Gastroesophageal sphincter (tissue), 4 donors: ENCODE measurements around the gene FAM171A1. TPM values are rescaled to one million over a fixed set of nuclear protein-coding genes. Genes with fewer than 3 reads are reported as not detected.

Source experiments
- ATAC-seq: fragments of 150-250 bp; one replicate; pipeline ENCODE4 v1.9.1; 2016; ENCODE audit warnings: mild to moderate bottlenecking, moderate library complexity
- H3K27ac ChIP-seq, 4 donors: fragments of 200-600 bp; sonication (generic) in 3 of 4; 1 replicate in 3 of 4; 2 replicates in 1 of 4; pipeline ENCODE4 v1.5.1; 2016 to 2019
- H3K27me3 ChIP-seq: fragments of 200-600 bp; sonication (generic); one replicate; pipeline ENCODE4 v1.5.1; 2019
- H3K36me3 ChIP-seq, 2 donors: fragments of 200-600 bp; sonication (generic); one replicate each; pipeline ENCODE4 v1.5.1; 2019; ENCODE audit warnings: control low read depth in 1 of 2
- H3K4me1 ChIP-seq, 3 donors: fragments of 200-600 bp; sonication (generic); 1 replicate in 2 of 3; 2 replicates in 1 of 3; pipeline ENCODE4 v1.5.1; 2016 to 2019; ENCODE audit warnings: control low read depth in 2 of 3
- H3K4me3 ChIP-seq, 2 donors: fragments of 200-600 bp; sonication (generic); one replicate each; pipeline ENCODE4 v1.5.1; 2019; ENCODE audit warnings: mild to moderate bottlenecking in 1 of 2, moderate library complexity in 1 of 2
- H3K9me3 ChIP-seq, 3 donors: fragments of 200-600 bp; sonication (generic); one replicate each; pipeline ENCODE4 v1.5.1; 2017 to 2019; ENCODE audit warnings: control low read depth in 2 of 3
- EP300 ChIP-seq: sonication (generic); formaldehyde crosslinking; IDR thresholded peaks from one replicate; pipeline ENCODE4 v1.6.1; 2017; ENCODE audit warnings: antibody characterized with exemption, mild to moderate bottlenecking
- POLR2A ChIP-seq, 2 donors: fragments of 450-650 bp; IDR thresholded peaks; one replicate each; pipeline ENCODE4 v1.6.1; 2017; ENCODE audit warnings: antibody characterized with exemption in 2 of 2, mild to moderate bottlenecking in 2 of 2, moderate library complexity in 1 of 2
- POLR2AphosphoS5 ChIP-seq: sonication (generic); formaldehyde crosslinking; IDR thresholded peaks from one replicate; pipeline ENCODE4 v1.6.1; 2017; ENCODE audit warnings: antibody characterized with exemption
- WGBS, 2 donors: methylation state at CpG; one replicate each; pipeline ENCODE4 v1.1.5; 2018; ENCODE audit warnings: low coverage in 1 of 2; 5-methylcytosine and 5-hydroxymethylcytosine counted together
- total RNA-seq, 4 donors: library from RNA; depleted of rRNA; stranded (reverse); fragments of >200 nt; gene quantifications; one replicate each; pipeline ENCODE4 v1.1.0, GENCODE V29; 2016
- TF ChIP-seq, protein P1 (sequence below), 4 experiments: fragments of 200-600 bp in 2 of 4; fragments of 450-650 bp in 2 of 4; sonication (generic) in 1 of 4; IDR thresholded peaks; one replicate each; pipeline ENCODE4 v1.5.1; 2017 to 2019; ENCODE audit warnings: antibody characterized with exemption in 4 of 4, mild to moderate bottlenecking in 2 of 4, moderate library complexity in 2 of 4

FAM171A1 gene
- total RNA-seq, 4 donors from 2014 or later, result 5.0 to 15.5 (median 13.6) TPM

GRCh38 chr10:15176269-15176668 lies 194.8 kb downstream of the FAM171A1 start:
- 94 to 98% methylated on average over 3 of the region's 3 CpGs for WGBS, 2 donors
- no peak for ATAC-seq
- Histone ChIP-seq H3K27me3 (no peaks in the 10 kb centered on the region), H3K36me3 (no peaks in the 10 kb centered on the region), H3K9me3 (no peaks in the 10 kb centered on the region), H3K4me3 (no peak overlapping the region), H3K27ac (no peak overlapping the region), H3K4me1 (no peaks in the 10 kb centered on the region)
- TF ChIP-seq, protein P1, sequence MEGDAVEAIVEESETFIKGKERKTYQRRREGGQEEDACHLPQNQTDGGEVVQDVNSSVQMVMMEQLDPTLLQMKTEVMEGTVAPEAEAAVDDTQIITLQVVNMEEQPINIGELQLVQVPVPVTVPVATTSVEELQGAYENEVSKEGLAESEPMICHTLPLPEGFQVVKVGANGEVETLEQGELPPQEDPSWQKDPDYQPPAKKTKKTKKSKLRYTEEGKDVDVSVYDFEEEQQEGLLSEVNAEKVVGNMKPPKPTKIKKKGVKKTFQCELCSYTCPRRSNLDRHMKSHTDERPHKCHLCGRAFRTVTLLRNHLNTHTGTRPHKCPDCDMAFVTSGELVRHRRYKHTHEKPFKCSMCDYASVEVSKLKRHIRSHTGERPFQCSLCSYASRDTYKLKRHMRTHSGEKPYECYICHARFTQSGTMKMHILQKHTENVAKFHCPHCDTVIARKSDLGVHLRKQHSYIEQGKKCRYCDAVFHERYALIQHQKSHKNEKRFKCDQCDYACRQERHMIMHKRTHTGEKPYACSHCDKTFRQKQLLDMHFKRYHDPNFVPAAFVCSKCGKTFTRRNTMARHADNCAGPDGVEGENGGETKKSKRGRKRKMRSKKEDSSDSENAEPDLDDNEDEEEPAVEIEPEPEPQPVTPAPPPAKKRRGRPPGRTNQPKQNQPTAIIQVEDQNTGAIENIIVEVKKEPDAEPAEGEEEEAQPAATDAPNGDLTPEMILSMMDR (IDR thresholded peaks at IDR 0.05), result no peak
- TF ChIP-seq EP300, result no peak

DNA sequence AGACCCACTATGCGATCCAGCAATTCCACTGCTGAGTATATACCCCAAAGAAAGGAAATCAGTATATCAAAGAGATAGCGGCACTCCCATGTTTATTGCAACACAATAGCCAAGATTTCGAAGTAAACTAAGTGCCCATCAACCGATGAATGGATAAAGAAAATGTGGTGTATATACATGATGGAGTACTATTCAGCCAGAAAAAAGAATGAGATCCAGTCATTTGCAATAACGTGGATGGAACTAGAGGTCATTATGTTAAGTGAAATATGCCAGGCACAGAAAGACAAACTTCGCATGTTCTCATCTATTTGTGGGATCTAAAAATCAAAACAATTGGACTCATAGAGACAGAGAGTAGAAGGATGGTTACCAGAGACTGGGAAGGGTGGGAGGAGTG lies 195.5 kb downstream of the FAM171A1 start:
- Histone ChIP-seq H3K4me1 (no peaks in the 10 kb centered on the region), H3K27me3 (no peaks in the 10 kb centered on the region), H3K9me3 (no peaks in the 10 kb centered on the region), H3K4me3 (no peak overlapping the region), H3K27ac (no peak overlapping the region), H3K36me3 (no peaks in the 10 kb centered on the region)
- WGBS, 2 donors, result 92 to 93% methylated on average over 2 to 6 of the region's 6 CpGs
- ATAC-seq, result no peak
- TF ChIP-seq, protein P1 (IDR thresholded peaks at IDR 0.05), result no peak
- TF ChIP-seq POLR2A (IDR thresholded peaks at IDR 0.05) (no peak), EP300 (no peak), POLR2AphosphoS5 (no peak)

DNA sequence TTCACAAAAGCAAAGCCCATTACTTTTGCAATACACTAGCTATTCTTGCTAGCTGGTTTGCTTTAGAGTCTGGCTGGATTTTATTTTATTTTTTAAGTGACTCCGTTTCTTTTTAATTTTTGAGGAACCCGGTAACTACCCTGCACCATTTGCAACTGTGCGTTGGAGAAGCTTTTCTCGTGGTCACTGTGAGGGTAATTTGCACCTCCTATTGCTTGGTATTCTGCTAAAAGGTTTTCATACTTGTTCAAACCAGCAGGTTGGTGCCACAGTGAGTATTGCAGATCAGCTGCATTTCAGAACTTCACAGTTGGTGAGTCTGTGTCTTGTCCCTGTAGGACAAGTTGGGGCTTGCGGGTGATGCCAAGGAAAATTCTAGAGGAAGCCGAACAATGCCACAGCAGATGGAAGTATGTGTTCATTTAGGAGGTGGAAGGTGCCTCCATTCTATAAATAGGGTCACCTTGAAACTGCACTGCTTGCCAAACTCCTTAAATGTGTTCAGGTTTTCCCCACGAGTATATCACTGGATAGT lies 198.7 kb downstream of the FAM171A1 start:
- Histone ChIP-seq H3K27ac (no peak overlapping the region), H3K36me3 (no peaks in the 10 kb centered on the region), H3K4me1 (peaks cover 0 to 16% (median 6%) of the 10 kb centered on the region in 3 donors), H3K9me3 (no peaks in the 10 kb centered on the region), H3K4me3 (no peak overlapping the region), H3K27me3 (no peaks in the 10 kb centered on the region)
- no peak for ATAC-seq
- TF ChIP-seq, protein P1 (IDR thresholded peaks at IDR 0.05), result no peak
- no peak for TF ChIP-seq POLR2A (IDR thresholded peaks at IDR 0.05)
- 81 to 96% methylated on average over 4 to 7 of the region's 7 CpGs for WGBS, 2 donors

- Histone ChIP-seq H3K27me3 (no peaks in the 10 kb centered on the region), H3K4me3 (peak overlapping the region in 1 of 2 donors; percentile 33), H3K27ac (peak overlapping the region in 3 of 4 donors; percentile 59 to 72 (median 63)), H3K36me3 (no peaks in the 10 kb centered on the region), H3K4me1 (peaks cover 0 to 33% (median 13%) of the 10 kb centered on the region in 3 donors), H3K9me3 (no peaks in the 10 kb centered on the region)
- no peak for ATAC-seq
- no peak for TF ChIP-seq EP300
- no peak for TF ChIP-seq POLR2AphosphoS5
- no peak for TF ChIP-seq POLR2A (IDR thresholded peaks at IDR 0.05)
- TF ChIP-seq, protein P1 (IDR thresholded peaks at IDR 0.05), result no peak
- 55% methylated on average over 10 to 11 of the region's 16 CpGs for WGBS, 2 donors
Observed at GRCh38 chr10:15169555-15170401, 201.3 kb downstream of the FAM171A1 start.
